Stimulated activated CD8-positive, alpha-beta memory T cell treated with anti-CD3 and anti-CD28 coated beads, Interleukin-4, amount 100 ng/mL, for 48 hours (primary cell): ENCODE measurements around the gene PCDHGA11.
"Not testable (repeated sequence)": the region's sequence is repeated elsewhere in the genome, so short reads cannot be mapped to it uniquely, and the experiment has no call there.

ENCODE experiments used
- DNase-seq: peaks from one replicate; pipeline ENCODE4 v3.0.0-alpha.2; 2020

PCDHGA11 gene

DNA sequence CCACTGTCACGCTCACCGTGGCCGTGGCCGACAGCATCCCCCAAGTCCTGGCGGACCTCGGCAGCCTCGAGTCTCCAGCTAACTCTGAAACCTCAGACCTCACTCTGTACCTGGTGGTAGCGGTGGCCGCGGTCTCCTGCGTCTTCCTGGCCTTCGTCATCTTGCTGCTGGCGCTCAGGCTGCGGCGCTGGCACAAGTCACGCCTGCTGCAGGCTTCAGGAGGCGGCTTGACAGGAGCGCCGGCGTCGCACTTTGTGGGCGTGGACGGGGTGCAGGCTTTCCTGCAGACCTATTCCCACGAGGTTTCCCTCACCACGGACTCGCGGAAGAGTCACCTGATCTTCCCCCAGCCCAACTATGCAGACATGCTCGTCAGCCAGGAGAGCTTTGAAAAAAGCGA is 11.9 kb downstream of the PCDHGA11 start:
- DNase-seq, result not testable (repeated sequence)

DNA sequence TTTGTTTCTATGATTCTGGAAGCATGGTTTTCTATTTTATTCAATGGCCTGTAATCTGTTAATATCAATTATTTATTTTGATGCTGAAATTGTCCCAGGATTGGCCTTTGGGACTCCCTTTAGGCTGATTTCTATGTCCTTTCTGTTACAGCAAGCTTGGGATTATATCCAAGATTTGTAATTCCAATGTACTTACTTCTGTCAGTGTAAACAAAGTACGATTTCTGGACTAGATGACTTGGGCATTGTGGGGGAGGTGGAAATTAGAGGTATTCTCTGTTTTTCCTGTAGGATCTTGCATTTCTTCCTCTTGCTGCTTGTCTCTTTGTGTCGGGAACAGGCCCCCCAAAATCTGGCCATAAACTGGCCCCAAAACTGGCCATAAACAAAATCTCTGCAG is 13.2 kb downstream of the PCDHGA11 start:
- no peak for DNase-seq

DNA sequence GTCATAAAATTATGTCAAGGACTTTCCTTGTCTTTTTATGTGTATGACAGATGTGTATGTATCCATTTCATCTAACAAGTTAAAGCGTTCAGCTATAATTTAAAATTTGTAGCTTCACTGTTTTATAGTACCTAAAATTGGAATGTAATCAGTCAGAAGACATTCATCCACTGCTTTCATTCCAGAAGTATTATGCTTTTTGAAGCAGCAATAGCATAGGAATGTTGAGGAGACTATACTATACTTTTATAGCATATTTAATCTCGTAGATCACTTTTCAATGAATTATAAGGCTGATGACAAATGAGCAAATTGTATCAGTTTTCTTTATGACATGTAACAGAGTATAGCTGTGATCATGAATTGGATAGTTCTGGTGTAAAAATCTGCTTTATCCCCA is 16.4 kb downstream of the PCDHGA11 start:
- no peak for DNase-seq

DNA sequence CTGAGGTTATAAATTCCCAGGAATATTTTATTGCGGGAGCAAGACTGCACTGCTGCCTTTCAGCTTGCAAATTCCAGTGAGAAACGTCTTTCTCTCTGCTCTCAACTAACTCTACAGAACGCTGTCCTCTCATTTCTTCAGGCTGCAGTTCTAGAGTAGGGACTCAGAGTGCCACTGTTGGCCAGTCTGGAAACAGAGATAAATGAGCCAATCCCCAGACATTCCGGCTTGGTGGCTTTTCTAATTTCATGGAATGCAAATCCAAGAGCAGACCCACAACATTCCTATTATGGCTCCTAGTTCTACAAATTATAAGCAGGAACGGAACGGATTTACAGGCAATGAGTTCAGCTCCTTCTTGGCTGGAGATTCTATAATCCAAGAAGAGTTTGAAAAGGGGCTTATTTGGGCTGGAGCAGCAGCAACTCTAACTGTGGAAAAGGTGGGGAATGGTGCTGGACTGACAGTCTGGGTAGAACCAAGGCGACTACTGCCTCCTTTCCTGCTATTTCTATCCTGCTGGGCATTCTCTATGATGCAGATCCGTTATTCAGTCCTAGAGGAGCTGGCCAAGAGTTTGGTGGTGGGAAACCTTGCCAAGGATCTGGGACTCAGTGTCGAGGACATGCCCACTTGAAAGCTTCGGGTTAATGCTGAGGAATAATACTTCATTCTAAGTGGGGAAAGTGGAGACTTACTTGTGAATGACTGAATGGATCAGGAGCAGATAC is 18.7 kb downstream of the PCDHGA11 start:
- no peak for DNase-seq

DNA sequence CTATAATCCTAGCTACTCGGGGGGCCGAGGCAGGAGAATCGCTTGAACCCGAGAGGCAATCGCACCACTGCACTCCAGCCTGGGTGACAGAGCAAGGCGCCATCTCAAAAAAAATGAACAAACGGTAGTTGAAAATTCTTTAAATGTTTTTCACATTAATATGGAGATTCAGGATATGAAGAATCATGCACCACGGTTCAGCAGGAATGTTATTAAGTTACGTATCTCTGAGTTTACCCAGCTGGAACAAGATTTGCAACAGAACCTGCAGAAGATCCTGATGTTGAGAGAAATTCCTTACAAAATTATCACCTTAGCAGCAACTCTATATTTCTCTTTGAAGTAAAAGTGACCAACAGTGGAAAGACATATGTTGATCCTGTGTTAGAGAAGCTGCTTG is 19.5 kb downstream of the PCDHGA11 start:
- no peak for DNase-seq

DNA sequence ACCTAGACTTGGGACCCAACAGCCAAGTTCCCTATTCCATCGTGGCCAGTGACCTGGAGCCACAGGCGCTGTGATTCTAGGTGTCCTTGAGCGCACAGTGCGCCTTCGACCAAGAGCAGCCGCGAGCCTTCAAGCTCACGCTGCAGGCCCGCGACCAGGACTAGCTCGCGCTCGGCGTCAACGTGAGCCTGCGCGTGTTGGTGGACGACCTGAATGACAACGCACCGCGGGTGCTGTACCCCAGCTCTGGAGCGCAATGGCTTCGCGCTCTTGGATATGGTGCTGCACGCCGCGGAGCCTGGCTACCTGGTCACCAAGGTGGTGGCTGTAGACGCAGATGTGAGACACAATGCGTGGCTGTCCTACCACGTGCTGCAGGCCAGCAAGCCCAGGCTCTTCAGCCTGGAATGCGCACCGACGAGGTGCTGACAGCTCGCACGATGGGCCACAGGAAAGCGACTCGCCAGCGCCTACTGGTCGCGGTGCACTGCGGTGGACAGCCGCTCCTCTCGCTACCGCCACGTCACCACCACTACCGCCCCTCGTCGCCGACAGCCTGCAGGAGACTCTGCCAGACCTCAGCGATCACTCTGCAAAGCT is 20.8 kb downstream of the PCDHGA11 start:
- no peak for DNase-seq

DNA sequence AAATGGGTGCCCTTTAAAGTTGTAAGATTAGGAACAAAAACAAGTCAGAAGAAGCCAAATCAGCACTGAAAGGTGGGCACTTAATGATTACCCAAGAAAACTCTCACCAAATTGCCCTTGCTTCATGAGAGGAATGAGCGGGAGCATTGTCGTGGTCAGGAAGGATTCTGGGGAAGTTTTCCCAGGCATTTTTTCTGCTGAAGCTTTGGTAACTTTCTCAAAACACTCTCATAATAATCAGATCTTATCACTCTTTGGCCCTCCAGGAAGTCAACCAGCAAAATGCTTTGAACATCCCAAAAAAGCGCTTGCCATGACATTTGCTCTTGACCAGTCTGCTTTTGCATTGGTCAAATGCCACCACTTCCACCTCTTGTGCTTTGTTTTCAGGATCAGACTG is 44.5 kb downstream of the PCDHGA11 start:
- DNase-seq, result no peak
